Measurements from ENCODE around the gene NUBPL.
"Not testable (repeated sequence)": the region's sequence is repeated elsewhere in the genome, so short reads cannot be mapped to it uniquely, and the experiment has no call there.

Gene NUBPL

DNA sequence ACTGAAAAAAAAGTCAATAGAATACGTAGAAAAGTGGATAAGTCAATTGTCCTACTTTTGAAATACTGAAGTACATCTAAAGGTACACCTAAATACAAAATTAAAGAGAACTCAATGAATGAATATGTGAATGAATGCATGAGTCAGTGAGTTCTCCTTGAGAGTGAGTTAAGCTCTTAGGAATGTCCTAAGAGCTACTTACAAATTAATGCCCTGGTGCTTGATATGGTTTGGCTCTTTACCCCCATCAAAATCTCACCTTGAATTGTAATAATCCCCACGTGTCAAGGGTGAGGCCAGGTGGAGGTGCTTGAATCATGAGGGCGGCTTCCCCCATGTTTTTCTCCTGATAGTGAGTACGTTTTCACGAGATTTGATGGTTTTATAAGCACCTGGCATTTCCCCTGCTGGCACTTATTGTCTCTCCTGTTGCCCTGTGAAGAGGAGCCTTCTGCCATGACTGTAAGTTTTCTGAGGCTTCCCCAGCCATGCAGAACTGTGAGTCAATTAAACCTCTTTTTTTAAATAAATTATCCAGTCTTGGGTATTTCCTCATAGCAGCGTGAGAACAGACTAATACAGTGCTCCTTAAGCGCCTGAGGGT is 323.7 kb downstream of the NUBPL start:
- no peak for DNase-seq

DNA sequence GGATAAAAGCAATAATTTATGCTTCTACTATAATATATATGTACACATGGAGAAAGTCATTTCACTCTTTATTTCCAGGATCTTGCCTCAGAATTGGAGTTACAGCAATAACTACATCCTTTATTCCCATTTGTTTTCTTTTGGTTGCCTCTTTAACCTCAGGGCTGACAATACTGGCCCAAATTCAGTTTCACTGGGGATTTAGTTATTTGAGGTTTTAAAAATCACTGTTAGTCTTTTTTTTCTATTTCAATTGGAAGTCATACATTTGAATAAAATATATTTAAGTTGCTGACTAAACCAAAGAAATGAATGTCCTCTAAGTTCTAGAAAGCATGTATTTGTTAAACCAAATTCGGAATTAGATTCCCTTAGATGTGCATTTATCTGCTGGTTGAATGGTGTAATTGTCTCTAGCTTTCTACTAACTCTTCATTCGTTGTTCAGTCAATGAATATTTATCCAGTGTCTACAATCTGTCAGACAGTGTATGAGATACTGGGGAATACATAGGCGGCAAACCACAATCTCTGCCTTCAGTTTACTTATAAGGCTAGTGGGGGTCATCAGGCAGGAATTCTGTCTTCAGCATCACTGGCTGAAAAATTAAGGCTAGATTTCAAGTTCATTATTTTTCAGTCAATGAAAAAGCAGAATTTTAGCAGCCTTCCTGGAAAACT is 325.1 kb downstream of the NUBPL start:
- no peak for DNase-seq

DNA sequence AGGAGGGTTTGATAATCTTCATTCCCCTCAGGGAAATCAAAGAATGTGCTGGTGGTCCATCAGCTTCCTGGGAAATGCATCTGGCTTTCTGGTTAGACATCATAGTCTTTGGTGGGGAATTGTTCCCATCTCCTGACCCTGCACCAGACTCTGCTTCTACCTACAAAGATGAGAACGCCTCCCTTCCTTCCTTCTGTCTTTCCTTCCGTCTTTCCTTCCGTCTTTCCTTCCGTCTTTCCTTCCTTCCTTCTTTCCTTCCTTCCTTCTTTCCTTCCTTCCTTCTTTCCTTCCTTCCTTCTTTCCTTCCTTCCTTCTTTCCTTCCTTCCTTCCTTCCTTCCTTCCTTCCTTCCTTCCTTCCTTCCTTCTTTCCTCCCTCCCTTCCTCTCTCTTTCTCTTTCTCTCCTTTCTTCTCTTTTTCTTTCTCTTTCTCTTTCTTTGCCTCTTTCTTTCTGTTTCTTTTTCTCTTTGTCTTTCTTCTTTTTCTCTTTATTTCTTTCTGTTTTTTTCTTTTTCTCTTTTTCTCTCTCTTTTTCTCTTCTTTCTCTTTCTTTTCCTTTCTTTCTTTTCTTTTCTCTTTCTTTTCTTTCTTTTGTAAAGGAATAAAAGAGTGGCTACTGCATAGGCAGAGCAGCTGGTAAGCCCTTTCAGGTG is 326.9 kb downstream of the NUBPL start:
- DNase-seq: no peak

DNA sequence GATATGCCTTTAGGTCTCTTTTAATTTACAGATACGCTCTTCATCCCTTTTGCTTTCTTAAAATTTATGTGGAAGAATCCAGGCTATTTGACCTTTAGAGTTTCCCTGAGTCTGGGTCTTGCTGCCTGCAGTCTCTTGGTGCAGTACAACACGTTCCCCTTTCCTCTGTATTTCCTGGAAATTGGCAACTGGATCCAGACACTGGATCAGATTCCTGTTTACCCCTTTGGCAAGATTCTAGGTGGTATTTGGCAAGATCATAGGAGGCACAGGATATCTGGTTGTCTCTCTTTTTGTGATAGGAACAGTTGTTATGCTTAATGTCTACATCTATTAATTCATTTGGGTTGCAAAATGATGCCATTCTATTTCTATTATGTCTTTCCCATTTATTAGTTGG is 328.1 kb downstream of the NUBPL start:
- no peak for DNase-seq

DNA sequence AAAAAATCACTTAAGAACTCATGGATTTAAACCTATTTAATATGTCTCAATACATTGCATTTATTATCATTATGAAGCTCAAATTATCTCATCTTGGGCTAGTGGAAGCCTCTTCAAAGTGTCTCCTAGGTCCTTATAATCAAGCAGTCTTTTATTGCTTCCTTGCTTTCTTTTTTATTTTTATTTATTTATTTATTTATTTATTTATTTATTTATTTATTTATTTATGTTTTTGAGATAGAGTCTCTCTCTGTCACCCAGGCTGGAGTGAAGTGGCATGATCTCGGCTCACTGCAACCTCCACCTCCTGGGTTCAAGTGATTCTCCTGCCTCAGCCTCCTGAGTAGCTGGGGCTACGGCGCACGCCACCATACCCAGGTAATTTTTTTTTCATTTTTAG is 329.0 kb downstream of the NUBPL start:
- not testable (repeated sequence) for DNase-seq

DNA sequence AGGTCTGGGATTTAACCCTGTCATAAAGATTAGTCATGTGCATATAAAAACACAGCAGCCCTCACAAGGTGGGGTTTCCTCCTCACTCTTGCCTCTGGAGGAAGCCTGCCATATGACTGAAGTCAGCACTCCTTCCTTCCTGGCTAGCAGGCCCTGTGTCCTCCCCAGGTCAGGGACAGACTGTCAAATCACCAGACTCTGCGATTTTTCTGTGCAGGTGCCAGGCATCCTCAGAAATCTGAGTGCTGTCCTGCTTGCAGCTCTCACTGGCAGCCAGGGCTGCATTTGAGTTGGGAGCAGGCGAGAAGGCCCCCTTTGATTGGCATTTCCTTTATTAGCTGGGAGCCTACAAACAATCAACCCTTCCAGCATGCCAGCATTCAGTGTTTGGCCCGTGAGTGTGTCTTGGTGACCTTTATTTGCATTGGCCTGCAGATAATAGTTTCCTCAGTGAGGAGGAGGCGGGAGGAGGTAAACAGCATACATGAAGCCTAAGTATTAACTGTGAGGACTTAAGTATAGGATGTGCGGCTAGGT is 332.1 kb downstream of the NUBPL start:
- no peak for DNase-seq

DNA sequence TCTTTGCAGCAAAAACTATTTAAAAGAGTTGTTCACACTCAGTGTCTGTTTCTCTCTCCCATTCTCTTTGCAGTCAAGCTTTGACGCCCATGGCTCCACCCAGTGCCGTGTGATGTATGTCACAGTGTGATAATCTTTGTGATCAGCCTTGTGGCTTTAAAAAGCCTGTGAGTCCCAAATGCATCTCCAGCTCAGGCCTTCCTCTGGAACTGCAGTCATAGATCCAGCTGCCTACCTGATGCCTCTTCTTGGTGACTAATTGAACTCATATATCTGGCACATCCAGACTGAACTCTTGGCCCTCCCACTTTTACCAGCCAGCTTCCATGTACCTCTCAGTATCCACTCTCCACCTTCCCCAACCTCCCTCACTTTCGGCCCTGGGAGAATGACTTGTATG is 333.1 kb downstream of the NUBPL start:
- DNase-seq: no peak

DNA sequence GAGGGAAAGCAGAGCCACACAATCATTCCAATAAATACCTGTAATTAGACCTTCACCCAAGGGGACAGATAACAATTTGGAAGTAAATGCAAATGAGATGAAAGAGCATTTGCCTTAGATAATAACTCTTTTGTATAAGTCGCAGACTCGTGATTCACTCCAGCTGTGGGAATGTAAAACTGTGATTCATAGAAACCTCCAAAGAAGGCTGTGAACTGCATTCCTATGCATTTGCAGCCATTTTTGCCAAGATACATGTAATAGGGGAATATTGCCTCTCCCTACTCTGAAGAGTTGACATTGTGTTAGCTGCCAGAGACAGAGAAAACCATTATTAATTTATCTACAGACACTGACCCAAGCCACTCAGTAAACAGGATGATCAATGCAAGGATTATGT is 334.0 kb downstream of the NUBPL start:
- DNase-seq: no peak

DNA sequence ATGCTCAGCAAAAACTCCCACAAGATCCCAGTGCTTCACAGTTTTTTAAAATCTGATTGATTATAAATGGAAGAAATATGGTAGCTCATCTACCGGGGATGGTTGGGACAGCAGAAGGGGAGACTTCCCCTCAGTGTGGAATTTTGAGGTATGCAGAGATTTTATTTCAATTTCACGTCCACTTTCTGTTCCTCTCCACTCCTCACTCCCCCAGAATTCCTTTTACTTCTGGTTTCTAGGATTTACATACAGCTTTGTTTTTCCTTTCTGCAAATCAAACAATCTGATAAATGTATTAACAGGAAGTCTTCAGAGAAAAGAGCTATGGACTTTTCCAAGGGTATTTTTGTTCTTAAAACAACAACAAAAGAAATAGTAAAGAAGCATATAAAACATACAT is 334.4 kb downstream of the NUBPL start:
- no peak for DNase-seq

DNA sequence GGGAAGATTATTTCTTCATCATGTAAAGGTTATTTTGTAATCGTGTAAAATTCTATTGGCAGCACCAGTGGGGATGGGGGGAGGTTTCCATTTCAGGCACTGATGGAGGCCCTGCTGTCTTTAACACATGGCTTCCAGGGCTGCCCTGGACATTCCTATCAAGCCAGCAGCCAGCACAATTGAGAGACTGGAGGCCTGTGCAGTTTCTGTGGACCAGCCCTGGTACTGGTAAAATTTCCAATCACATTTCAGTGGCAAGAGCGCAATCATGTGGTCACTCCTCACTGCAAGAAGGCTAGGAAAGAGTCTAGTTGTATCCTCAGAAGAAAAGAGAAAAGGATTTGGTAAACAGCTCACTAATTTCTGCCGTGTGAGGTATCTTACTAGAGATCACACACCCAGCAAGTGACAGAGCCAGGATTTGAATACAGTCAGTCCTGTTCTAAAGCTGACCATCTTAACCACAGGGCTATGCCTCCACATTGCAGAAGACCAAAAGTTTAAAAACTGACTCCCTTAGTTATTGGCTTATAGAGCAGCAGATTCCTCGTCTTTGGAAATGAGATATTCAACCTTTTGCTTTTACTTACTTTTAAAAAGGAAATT is 336.5 kb downstream of the NUBPL start:
- no peak for DNase-seq

DNA sequence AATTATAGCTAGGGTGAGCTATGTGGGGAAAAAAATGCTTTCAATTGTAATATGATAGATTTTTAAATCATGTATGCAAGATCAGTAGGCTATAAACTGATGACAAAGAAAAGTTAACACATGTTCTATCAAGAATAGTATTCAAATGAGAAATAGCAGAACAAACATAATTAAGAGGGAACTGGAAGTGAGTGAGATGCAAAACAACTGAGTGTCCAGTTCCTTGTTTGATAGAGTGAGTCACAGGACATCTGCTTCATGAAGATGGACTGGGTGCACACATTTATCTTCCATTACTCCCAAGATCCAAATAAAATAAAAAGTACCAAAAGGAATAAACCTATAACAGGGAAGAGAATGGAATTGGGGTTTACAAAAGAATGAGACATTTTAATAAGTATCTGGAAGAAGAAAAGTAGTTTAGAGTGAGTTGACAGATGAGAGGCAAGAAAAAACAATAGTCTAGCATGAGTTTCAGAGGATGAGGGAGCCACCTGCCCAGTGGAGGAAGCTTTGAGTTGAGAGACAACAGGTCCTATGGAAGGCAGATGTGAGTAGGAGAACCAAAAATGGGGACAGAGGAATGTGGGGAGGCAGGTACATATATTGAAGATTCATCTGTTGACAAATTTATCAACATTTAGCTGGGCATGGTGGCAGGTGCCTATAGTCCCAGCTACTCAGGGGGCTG is 337.8 kb downstream of the NUBPL start:
- DNase-seq: no peak

DNA sequence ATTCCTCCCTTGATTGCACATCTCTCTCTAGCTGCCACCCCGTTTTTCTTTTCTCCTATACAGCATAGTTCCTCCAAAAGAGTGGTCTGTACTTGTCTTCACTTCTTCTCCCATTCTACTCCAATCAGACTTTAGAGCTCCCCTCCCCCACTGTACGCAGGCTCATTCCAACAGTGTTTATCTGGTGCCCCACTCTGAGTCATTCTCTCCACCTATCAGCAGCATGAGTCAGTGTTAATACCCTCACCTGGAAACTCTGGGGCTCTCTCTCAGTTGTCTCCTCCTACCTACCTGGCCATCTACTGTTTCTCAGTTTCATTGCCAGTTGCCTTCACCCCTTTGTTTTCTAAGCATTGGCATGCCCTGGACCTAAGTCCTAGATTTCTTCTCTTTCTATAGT is 340.8 kb downstream of the NUBPL start:
- no peak for DNase-seq

DNA sequence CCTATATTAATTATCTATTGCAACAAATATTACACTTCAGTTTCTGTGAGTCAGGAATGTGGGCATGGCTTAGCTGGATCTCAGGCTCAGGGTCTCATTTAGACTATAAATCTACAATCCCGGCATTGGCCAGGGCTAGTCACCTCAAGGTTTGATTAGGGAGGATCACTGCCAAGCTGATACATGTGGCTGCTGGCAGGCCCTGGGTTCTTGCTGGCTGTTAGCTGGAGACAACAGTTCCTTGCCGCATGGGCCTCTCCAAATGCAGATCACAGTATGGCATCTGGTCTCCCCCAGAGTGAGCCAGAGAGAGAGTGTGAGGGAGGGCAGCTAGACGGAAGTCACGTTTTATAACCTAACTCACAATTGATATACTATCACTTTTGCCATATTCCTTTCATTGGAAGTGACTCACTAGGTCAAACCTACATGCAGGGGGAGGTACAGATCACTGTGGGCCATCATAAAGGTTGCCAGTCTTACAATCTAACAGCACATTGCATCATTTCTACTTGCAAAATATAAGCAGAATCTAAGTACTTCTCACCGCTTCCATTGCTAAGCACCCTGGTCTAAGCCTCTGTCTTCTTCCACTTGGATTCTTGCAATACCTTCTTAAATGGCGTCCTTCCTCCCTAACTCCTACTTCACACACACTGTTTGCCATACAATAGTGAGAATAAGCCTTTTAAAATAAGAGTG is 341.9 kb downstream of the NUBPL start:
- no peak for DNase-seq

DNA sequence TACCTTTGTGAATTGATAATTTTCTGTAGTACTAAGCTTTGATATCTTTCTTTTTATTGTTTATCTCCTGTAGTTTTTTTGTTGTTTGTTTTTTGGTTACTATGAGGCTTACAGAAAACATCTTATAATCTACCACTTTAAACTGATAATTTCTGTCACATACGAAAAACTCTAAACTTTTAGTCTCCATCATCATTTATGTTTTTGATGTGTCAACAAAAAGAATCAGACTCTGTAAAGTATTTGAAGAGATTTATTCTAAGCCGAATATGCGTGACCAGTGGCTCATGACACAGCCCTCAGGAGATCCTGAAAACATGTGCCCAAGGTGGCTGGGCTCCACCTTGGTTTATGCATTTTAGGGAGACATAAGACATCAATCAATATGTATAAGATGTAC is 348.8 kb downstream of the NUBPL start:
- DNase-seq: no peak

All from activated gamma-delta T cell (primary cell).